ENCODE data around the gene QRSL1.

DNA sequence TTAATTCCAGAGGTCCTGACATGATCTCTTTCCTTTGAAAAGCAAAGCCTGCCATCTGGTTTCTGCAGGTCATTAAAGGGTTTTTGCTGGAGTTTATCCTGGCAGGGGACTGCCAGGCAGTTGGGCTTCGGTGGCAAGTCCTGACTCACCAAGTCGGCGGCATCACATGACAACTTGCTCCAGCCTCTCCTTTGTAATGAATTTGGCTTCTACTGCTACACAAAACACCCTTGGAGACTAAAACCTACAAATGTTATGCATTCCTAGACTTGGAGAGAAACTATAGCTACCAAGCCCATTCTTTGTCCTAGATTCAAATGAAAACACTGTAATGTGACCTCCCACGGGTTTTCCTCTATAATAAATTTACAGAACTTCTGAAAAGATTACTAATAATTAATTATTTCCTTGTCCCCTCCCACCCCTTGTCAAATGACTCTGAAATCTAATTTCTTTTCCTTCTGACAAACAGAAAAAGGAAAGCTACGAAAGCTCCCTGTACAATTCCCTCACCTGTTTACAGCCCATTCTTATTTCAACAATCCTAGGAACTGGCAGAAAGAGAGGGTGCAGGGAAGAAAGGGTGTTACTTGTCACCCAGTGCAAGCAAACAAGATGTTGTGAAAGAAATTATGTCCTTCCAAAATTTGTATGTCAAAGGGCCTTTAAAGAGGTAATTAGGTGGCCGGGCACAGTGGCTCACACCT is 62.9 kb downstream of the QRSL1 start:
- TF ChIP-seq CTCF (IDR thresholded peaks at IDR 0.05) (no peak), POLR2A (IDR thresholded peaks at IDR 0.05) (no peak)
